ENCODE data around the gene ARHGAP22.
A peak's percentile ranks its signal among the peaks of the same experiment; 100 is the strongest.

GRCh38 chr10:48456361-48456804 is 148.5 kb downstream of the ARHGAP22 start:
- TF ChIP-seq POLR2A (IDR thresholded peaks at IDR 0.05; ENCODE audit: low read depth, low read length) = no peak
- TF ChIP-seq POLR2AphosphoS5 (IDR thresholded peaks at IDR 0.05; ENCODE audit: low read depth, low read length) = no peak
- TF ChIP-seq SPI1 (IDR thresholded peaks at IDR 0.05; ENCODE audit: low read depth, low read length) = peak; percentile 43; the same call in 1 of the 2 replicates
- TF ChIP-seq TAF1 (IDR thresholded peaks at IDR 0.05; ENCODE audit: low read depth, low read length) = no peak
- no peak for TF ChIP-seq PAX5 (IDR thresholded peaks at IDR 0.05; ENCODE audit: insufficient read depth, low read length, severe bottlenecking)
- no peak for TF ChIP-seq POU2F2 (IDR thresholded peaks at IDR 0.05; ENCODE audit: low read depth, low read length)
